B cell (primary cell): Measurements from ENCODE around the gene GOLGA6L2. TPM values are rescaled to one million over a fixed set of nuclear protein-coding genes. Genes with fewer than 3 reads are reported as not detected.
"Not testable (repeated sequence)": the region's sequence is repeated elsewhere in the genome, so short reads cannot be mapped to it uniquely, and the experiment has no call there.

Experiments used
- ATAC-seq: fragments of 200-7000 bp; cut with Tn5 transposase; one replicate; pipeline ENCODE4 v1.10.0; 2021; ENCODE audit warnings: low read depth, mild to moderate bottlenecking, moderate number of reproducible peaks, moderate library complexity
- CTCF ChIA-PET: fragments of 350-600 bp; sonication (Branson Sonifier 250); formaldehyde crosslinking; loops from one replicate; lab custom pipeline; 2021; ENCODE audit warnings: antibody characterized with exemption, inconsistent platforms; lab: Charles Lee
- POLR2A ChIA-PET: fragments of 350-600 bp; sonication (Branson Sonifier 250); formaldehyde crosslinking; loops from one replicate; lab custom pipeline; 2021; ENCODE audit warnings: antibody characterized with exemption; lab: Charles Lee
- DNase-seq: peaks from one replicate; pipeline ENCODE4 v3.0.0; 2013
- H2AFZ ChIP-seq: 2 replicates; pipeline ENCODE4 v1.6.1; 2012; ENCODE audit warnings: mild to moderate bottlenecking, low read depth, low read length; ENCODE audit not compliant: insufficient read depth, poor library complexity, severe bottlenecking
- H3K27ac ChIP-seq, 2 donors: 1 replicate in 1 of 2; 2 replicates in 1 of 2; pipeline ENCODE4 v1.5.1; 2012 to 2013; ENCODE audit warnings: low read length in 2 of 2, mild to moderate bottlenecking in 2 of 2, moderate library complexity in 1 of 2
- H3K27me3 ChIP-seq, 4 experiments: fragments of 200-600 bp in 1 of 4; sonication (generic) in 1 of 4; replicated peaks in 1 of 4; 1 replicate in 2 of 4; 2 replicates in 2 of 4; pipeline versions ENCODE4 v1.6.1 to v1.7.0; 2013 to 2016; ENCODE audit warnings: low read length in 3 of 4, mild to moderate bottlenecking in 2 of 4, mixed read lengths in 1 of 4, moderate library complexity in 1 of 4; ENCODE audit not compliant: insufficient read depth in 4 of 4, control insufficient read depth in 3 of 4; ENCODE audit errors: control extremely low read depth in 1 of 4
- H3K36me3 ChIP-seq, 2 experiments: replicated peaks in 1 of 2; 1 replicate in 1 of 2; 2 replicates in 1 of 2; pipeline versions ENCODE4 v1.6.1 to v1.7.1; 2013; ENCODE audit warnings: low read length in 1 of 2; ENCODE audit not compliant: insufficient read depth in 2 of 2, control insufficient read depth in 1 of 2; ENCODE audit errors: control extremely low read depth in 1 of 2, extremely low read depth in 1 of 2
- H3K4me1 ChIP-seq, 2 donors: fragments of 200-600 bp in 1 of 2; sonication (generic) in 1 of 2; 1 replicate in 1 of 2; 2 replicates in 1 of 2; pipeline versions ENCODE4 v1.5.1 to v1.6.1; 2013 to 2017; ENCODE audit warnings: low read length in 2 of 2; ENCODE audit not compliant: control insufficient read depth in 2 of 2, insufficient read depth in 2 of 2
- H3K4me2 ChIP-seq: replicated peaks from 2 replicates; pipeline ENCODE3; 2012; ENCODE audit warnings: mild to moderate bottlenecking, low read depth, low read length; ENCODE audit not compliant: poor library complexity, severe bottlenecking
- H3K4me3 ChIP-seq, 5 experiments: fragments of 200-600 bp in 1 of 5; sonication (generic) in 1 of 5; 1 replicate in 3 of 5; 2 replicates in 2 of 5; pipeline versions ENCODE4 v1.5.1 to v1.7.0; 2011 to 2016; ENCODE audit warnings: low read length in 4 of 5, mild to moderate bottlenecking in 4 of 5, low read depth in 2 of 5, control low read depth in 1 of 5, moderate library complexity in 1 of 5; ENCODE audit not compliant: insufficient read depth in 1 of 5; ENCODE audit errors: control extremely low read depth in 1 of 5, extremely low read depth in 1 of 5
- H3K79me2 ChIP-seq: fragments of 200-600 bp; sonication (generic); one replicate; pipeline ENCODE4 v1.6.0; 2016; ENCODE audit warnings: low read length; ENCODE audit not compliant: control insufficient read depth, insufficient read depth
- H3K9ac ChIP-seq: fragments of 200-600 bp; sonication (generic); 2 replicates; pipeline ENCODE4 v1.6.1; 2017; ENCODE audit warnings: mild to moderate bottlenecking, low read length, moderate library complexity
- H3K9me3 ChIP-seq, 3 donors: one replicate each; pipeline versions ENCODE4 v1.6.1 to v1.7.1; 2013; ENCODE audit warnings: low read length in 2 of 3; ENCODE audit not compliant: control insufficient read depth in 2 of 3, insufficient read depth in 1 of 3; ENCODE audit errors: control extremely low read depth in 1 of 3
- H4K20me1 ChIP-seq: 2 replicates; pipeline ENCODE4 v1.6.0; 2012; ENCODE audit warnings: mild to moderate bottlenecking, low read length; ENCODE audit not compliant: insufficient read depth, control insufficient read depth, poor library complexity, severe bottlenecking
- H3K27ac Mint-ChIP-seq: one replicate; pipeline ENCODE4 v1.8.0; 2021; ENCODE audit warnings: mixed read lengths
- H3K27me3 Mint-ChIP-seq: one replicate; pipeline ENCODE4 v1.8.0; 2021; ENCODE audit warnings: mixed read lengths
- H3K4me1 Mint-ChIP-seq: one replicate; pipeline ENCODE4 v1.8.0; 2021; ENCODE audit warnings: mixed read lengths
- H3K4me3 Mint-ChIP-seq: one replicate; pipeline ENCODE4 v1.8.0; 2021; ENCODE audit warnings: mixed read lengths
- H3K9me3 Mint-ChIP-seq: one replicate; pipeline ENCODE4 v1.8.0; 2022; ENCODE audit warnings: mixed read lengths; ENCODE audit not compliant: insufficient read depth
- CTCF ChIP-seq: fragments of 200-600 bp; IDR thresholded peaks from one replicate; pipeline ENCODE4 v1.8.0; 2022; ENCODE audit warnings: antibody characterized with exemption, mild to moderate bottlenecking
- EZH2 ChIP-seq: IDR thresholded peaks from 2 replicates; pipeline ENCODE4 v1.6.1; 2012; ENCODE audit warnings: borderline replicate concordance, low read depth, mild to moderate bottlenecking, moderate library complexity, low read length; ENCODE audit not compliant: insufficient read depth, poor library complexity, severe bottlenecking
- WGBS: methylation state at CpG from one replicate; pipeline ENCODE4 v1.1.5; 2013; ENCODE audit warnings: missing lambda C conversion rate; ENCODE audit not compliant: insufficient coverage; 5-methylcytosine and 5-hydroxymethylcytosine counted together
- intact Hi-C: fragments of 100-400 bp; cut with micrococcal nuclease; formaldehyde crosslinking; loops from one replicate; pipeline ENCODE4 v1.10.0; 2022
- polyA plus RNA-seq: library from polyadenylated mRNA; depleted of rRNA; stranded (reverse); fragments of >200 nt; gene quantifications from 2 replicates; pipeline ENCODE4 v1.2.3, GENCODE V29; 2012
- total RNA-seq, 2 donors: library from RNA; stranded (reverse); fragments of 120-200 nt in 1 of 2; gene quantifications; 1 replicate in 1 of 2; 2 replicates in 1 of 2; pipeline versions ENCODE4 v1.2.3 to v1.2.4, GENCODE V29; 2013 to 2022

The GOLGA6L2 gene
- total and polyA plus RNA-seq, 2 donors (not counting 1 experiment from before 2014, with no cell fraction given) = not detected

GRCh38 chr15:23401627-23402026, 45.4 kb downstream of the GOLGA6L2 start:
- ChIA-PET CTCF (no interaction called here), POLR2A (no interaction called here)
- Histone ChIP-seq H3K9me3 (no peaks in the 10 kb centered on the region), H2AFZ (no peak overlapping the region), H4K20me1 (no peaks in the 10 kb centered on the region), H3K27ac (no peak overlapping the region), H3K79me2 (no peaks in the 10 kb centered on the region), H3K4me3 (no peak overlapping the region), H3K4me1 (no peaks in the 10 kb centered on the region), H3K36me3 (no peaks in the 10 kb centered on the region), H3K27me3 (no peaks in the 10 kb centered on the region), H3K9ac (no peak overlapping the region), H3K4me2 (no peak overlapping the region)
- H3K4me3 Mint-ChIP-seq = no peak overlapping the region
- no peak for ATAC-seq
- no peak for TF ChIP-seq CTCF
- TF ChIP-seq EZH2 = no peak
- DNase-seq = no peak
- no peaks in the 10 kb centered on the region for H3K4me1 Mint-ChIP-seq
- H3K27ac Mint-ChIP-seq = no peak overlapping the region
- intact Hi-C loops = no loop called here
- WGBS = 90% methylated on average over 8 of the region's 8 CpGs
- H3K27me3 Mint-ChIP-seq = no peaks in the 10 kb centered on the region
- no peaks in the 10 kb centered on the region for H3K9me3 Mint-ChIP-seq

DNA sequence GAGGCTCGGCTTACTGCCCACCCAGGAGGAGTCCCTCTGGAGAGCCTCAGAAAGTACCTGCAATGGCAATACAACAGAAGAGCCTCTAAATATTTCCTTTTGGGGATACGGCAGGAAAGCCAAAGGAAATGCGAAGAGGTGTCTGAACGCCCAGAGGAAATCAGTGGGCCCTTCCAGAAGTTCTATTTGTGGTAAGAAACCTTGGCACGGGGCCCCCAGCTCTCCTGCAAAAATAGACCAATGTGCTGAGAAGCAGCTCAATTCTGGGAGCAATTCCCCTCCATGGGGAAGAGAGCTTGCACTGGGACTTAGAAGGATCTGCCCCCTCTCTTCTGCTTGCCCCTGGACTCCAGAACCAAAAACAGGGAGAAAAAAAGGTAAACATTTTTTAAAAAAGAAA, 47.8 kb downstream of the GOLGA6L2 start:
- intact Hi-C loops, H3K9ac ChIP-seq, H3K36me3 ChIP-seq, H3K4me1 ChIP-seq, CTCF ChIA-PET, POLR2A ChIA-PET, H3K27me3 ChIP-seq, H3K9me3 Mint-ChIP-seq, H3K27ac Mint-ChIP-seq, H3K4me1 Mint-ChIP-seq, H3K27me3 Mint-ChIP-seq, H3K9me3 ChIP-seq, H3K4me2 ChIP-seq, H3K4me3 ChIP-seq, ATAC-seq, H3K79me2 ChIP-seq, H4K20me1 ChIP-seq, DNase-seq, H3K27ac ChIP-seq, H3K4me3 Mint-ChIP-seq, H2AFZ ChIP-seq: not testable (repeated sequence)
- 23% methylated on average over 1 of the region's 5 CpGs for WGBS

- ATAC-seq, H4K20me1 ChIP-seq, H3K36me3 ChIP-seq, CTCF ChIA-PET, H3K4me3 ChIP-seq, H3K9me3 Mint-ChIP-seq, H3K27ac ChIP-seq, H3K79me2 ChIP-seq, H3K4me1 Mint-ChIP-seq, H2AFZ ChIP-seq, H3K27ac Mint-ChIP-seq, H3K4me3 Mint-ChIP-seq, H3K4me2 ChIP-seq, H3K4me1 ChIP-seq, intact Hi-C loops, DNase-seq, H3K27me3 ChIP-seq, H3K9ac ChIP-seq, H3K9me3 ChIP-seq, POLR2A ChIA-PET, H3K27me3 Mint-ChIP-seq: not testable (repeated sequence)
- WGBS = 100% methylated on average over 4 of the region's 4 CpGs
Observed at GRCh38 chr15:23398357-23398756, 48.7 kb downstream of the GOLGA6L2 start.
